HEK293T (cell line): ENCODE results near the gene PNMA8A.

ENCODE experiments used
- ARNT ChIP-seq: fragments of 450-650 bp; IDR thresholded peaks from 2 replicates; pipeline ENCODE4 v1.6.1; 2017; ENCODE audit warnings: mild to moderate bottlenecking
- BHLHE40 ChIP-seq: fragments of 450-650 bp; IDR thresholded peaks from 2 replicates; pipeline ENCODE4 v1.6.1; 2016; ENCODE audit warnings: mild to moderate bottlenecking, moderate library complexity, borderline replicate concordance
- FOXA1 ChIP-seq: fragments of 450-650 bp; IDR thresholded peaks from 2 replicates; pipeline ENCODE4 v1.6.1; 2016; ENCODE audit warnings: mild to moderate bottlenecking
- NFRKB ChIP-seq: fragments of 450-650 bp; IDR thresholded peaks from 2 replicates; pipeline ENCODE4 v1.6.1; 2016; ENCODE audit warnings: mild to moderate bottlenecking, moderate library complexity
- SUZ12 ChIP-seq: fragments of 450-650 bp; IDR thresholded peaks from 2 replicates; pipeline ENCODE4 v1.6.1; 2016; ENCODE audit warnings: mild to moderate bottlenecking
- ZNF384 ChIP-seq: fragments of 450-650 bp; IDR thresholded peaks from 2 replicates; pipeline ENCODE4 v1.6.1; 2016

DNA sequence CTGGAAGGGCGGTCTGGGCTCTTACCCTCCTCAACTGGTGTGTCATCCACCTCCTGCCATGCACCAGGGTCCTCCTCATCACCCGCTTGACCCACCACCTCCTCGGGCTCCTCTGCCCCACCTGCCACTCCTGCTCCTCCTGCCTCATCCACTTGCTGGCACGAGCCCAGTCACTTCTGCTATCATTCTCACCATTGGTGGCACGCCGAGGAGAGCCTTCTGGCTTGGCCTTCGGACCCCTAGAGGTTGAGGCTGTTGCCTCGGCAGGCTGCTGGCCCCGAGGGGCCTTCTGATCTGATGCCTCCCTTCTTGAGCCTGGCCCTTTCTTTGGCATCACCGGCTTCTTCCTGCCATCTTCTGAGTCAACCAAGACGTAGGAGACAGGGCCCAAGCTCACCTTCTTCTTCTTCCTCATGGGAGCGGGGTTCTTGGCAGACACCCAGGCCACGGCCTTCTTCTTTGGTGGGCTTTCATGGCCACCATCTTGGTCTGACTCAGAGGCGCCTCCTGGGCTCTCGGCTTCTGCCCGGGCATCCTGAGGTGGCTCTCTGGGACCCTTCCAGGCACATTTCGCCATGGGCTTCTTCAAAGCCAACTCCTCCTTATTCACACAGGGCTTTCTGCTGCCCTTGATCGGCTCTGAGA, 1.7 kb downstream of the PNMA8A start:
- TF ChIP-seq BHLHE40 (no peak), FOXA1 (no peak), SUZ12 (no peak), ARNT (no peak), NFRKB (no peak), ZNF384 (no peak)
